Activated T-cell treated with anti-CD3 and anti-CD28 coated beads, Interleukin-2, amount 50 U/mL, for 48 hours (primary cell): ENCODE data around the gene WDR18.

Source experiments
- DNase-seq, 2 experiments: peaks; one replicate each; pipeline ENCODE4 v3.0.0-alpha.2; 2020

WDR18 gene

GRCh38 chr19:993831-994393, 9.8 kb downstream of the WDR18 start:
- DNase-seq, result no peak

- DNase-seq, result no peak
Measured at GRCh38 chr19:994516-994915, 10.4 kb downstream of the WDR18 start.

- no peak for DNase-seq
Measured at GRCh38 chr19:995051-995827, 11.1 kb downstream of the WDR18 start.

GRCh38 chr19:996051-996838, 12.1 kb downstream of the WDR18 start:
- DNase-seq, result peak; percentile 73 to 81

GRCh38 chr19:998064-998463, 13.9 kb downstream of the WDR18 start:
- DNase-seq, result no peak

GRCh38 chr19:999379-999719, 15.2 kb downstream of the WDR18 start:
- no peak for DNase-seq

GRCh38 chr19:1000095-1000494, 15.9 kb downstream of the WDR18 start, which contains the start of gene GRIN3B:
TSS of gene GRIN3B (plus strand) at chr19:1000419. CDS start at chr19:1000438, 19 bp downstream.
- DNase-seq, result peak; percentile 80 to 86

GRCh38 chr19:1000591-1001537, 16.7 kb downstream of the WDR18 start:
- DNase-seq, result no peak

GRCh38 chr19:1001538-1002166, 17.5 kb downstream of the WDR18 start:
- DNase-seq, result peak; percentile 85 to 87

GRCh38 chr19:1002600-1002999, 18.5 kb downstream of the WDR18 start:
- no peak for DNase-seq

- no peak for DNase-seq
Measured at GRCh38 chr19:1003283-1003682, 19.1 kb downstream of the WDR18 start.

GRCh38 chr19:1004204-1004802, 20.2 kb downstream of the WDR18 start:
- no peak for DNase-seq

- no peak for DNase-seq
Measured at GRCh38 chr19:1004803-1005664, 20.9 kb downstream of the WDR18 start.

GRCh38 chr19:1006711-1007398, 22.7 kb downstream of the WDR18 start:
- DNase-seq, result no peak

GRCh38 chr19:1007399-1008251, 23.5 kb downstream of the WDR18 start:
- no peak for DNase-seq

- DNase-seq, result no peak
Measured at GRCh38 chr19:1008268-1009040, 24.3 kb downstream of the WDR18 start.

GRCh38 chr19:1009041-1009980, 25.2 kb downstream of the WDR18 start:
- DNase-seq, result no peak
